ENCODE measurements around the gene MMP20.

Gene MMP20

GRCh38 chr11:102592634-102593581, 32.2 kb downstream of the MMP20 start:
- TF ChIP-seq ZNF621 (tag by site-specific recombination; IDR thresholded peaks at IDR 0.05) (no peak), ZNF623 (tag by site-specific recombination; IDR thresholded peaks at IDR 0.05) (no peak), SCRT1 (tag by site-specific recombination; IDR thresholded peaks at IDR 0.05; ENCODE audit: borderline replicate concordance) (no peak), GLIS2 (tag by site-specific recombination; IDR thresholded peaks at IDR 0.05) (no peak), ZBTB26 (tag by site-specific recombination; optimal IDR thresholded peaks at IDR 0.05) (no peak), BCL6B (tag by site-specific recombination; IDR thresholded peaks at IDR 0.05) (no peak), ZFP37 (tag by site-specific recombination; IDR thresholded peaks at IDR 0.05) (no peak), GLI2 (tag by site-specific recombination; IDR thresholded peaks at IDR 0.05; ENCODE audit: borderline replicate concordance, low read depth) (no peak), AEBP2 (tag by site-specific recombination; IDR thresholded peaks at IDR 0.05; ENCODE audit: borderline replicate concordance) (no peak)
- Histone ChIP-seq H3K9me3 (ENCODE audit: control insufficient read depth, insufficient read depth, low read depth, low read length) (no peaks in the 10 kb centered on the region), H3K4me3 (ENCODE audit: low read depth, low read length) (no peak overlapping the region), H3K36me3 (ENCODE audit: control insufficient read depth in 2 of 2, insufficient read depth in 1 of 2, low read length in 2 of 2) (no peaks in the 10 kb centered on the region), H3K27ac (ENCODE audit: extremely low read depth, low read depth, low read length) (no peak overlapping the region), H3K4me1 (ENCODE audit: control insufficient read depth, insufficient read depth, low read length) (no peaks in the 10 kb centered on the region)
- POLR2A ChIA-PET, result interaction anchor here (0.6 kb wide), 1 partner anchor 635 kb away, joined by 3 read pairs; no protein-coding TSS in a partner anchor
- CTCF ChIA-PET, result interaction anchor here (0.6 to 2.6 kb wide), 9 partner anchors 12 to 304 kb away, joined by 3 to 9 read pairs (median 3); no protein-coding TSS in a partner anchor

- CTCF ChIA-PET, result interaction anchor here (0.6 to 2.6 kb wide), 8 partner anchors 12 to 303 kb away, joined by 3 to 9 read pairs (median 3); no protein-coding TSS in a partner anchor
- Histone ChIP-seq H3K4me3 (ENCODE audit: low read depth, low read length) (no peak overlapping the region), H3K27ac (ENCODE audit: extremely low read depth, low read depth, low read length) (no peak overlapping the region), H3K9me3 (ENCODE audit: control insufficient read depth, insufficient read depth, low read depth, low read length) (no peaks in the 10 kb centered on the region), H3K36me3 (ENCODE audit: control insufficient read depth in 2 of 2, insufficient read depth in 1 of 2, low read length in 2 of 2) (no peaks in the 10 kb centered on the region), H3K4me1 (ENCODE audit: control insufficient read depth, insufficient read depth, low read length) (no peaks in the 10 kb centered on the region)
- TF ChIP-seq ZBTB21 (tag by site-specific recombination; IDR thresholded peaks at IDR 0.05), result no peak
- POLR2A ChIA-PET, result interaction anchor here (0.6 kb wide), 1 partner anchor 634 kb away, joined by 3 read pairs; no protein-coding TSS in a partner anchor
Observed at GRCh38 chr11:102592131-102592530, 33.0 kb downstream of the MMP20 start.

- H3K27ac ChIP-seq (ENCODE audit: extremely low read depth, low read depth, low read length), result no peak overlapping the region
- no peaks in the 10 kb centered on the region for H3K36me3 ChIP-seq (ENCODE audit: control insufficient read depth in 2 of 2, insufficient read depth in 1 of 2, low read length in 2 of 2)
- POLR2A ChIA-PET, result no interaction called here
- CTCF ChIA-PET, result interaction anchor here (0.5 to 2.6 kb wide), 3 partner anchors 14 to 75 kb away, joined by 3 to 9 read pairs (median 5); no protein-coding TSS in a partner anchor
- no peaks in the 10 kb centered on the region for H3K9me3 ChIP-seq (ENCODE audit: control insufficient read depth, insufficient read depth, low read depth, low read length)
- no peak overlapping the region for H3K4me3 ChIP-seq (ENCODE audit: low read depth, low read length)
- H3K4me1 ChIP-seq (ENCODE audit: control insufficient read depth, insufficient read depth, low read length), result no peaks in the 10 kb centered on the region
- TF ChIP-seq ZNF341 (tag by site-specific recombination; IDR thresholded peaks at IDR 0.05; ENCODE audit: low read depth) (no peak), ZFP69B (tag by site-specific recombination; IDR thresholded peaks at IDR 0.05) (no peak), PATZ1 (tag by site-specific recombination; IDR thresholded peaks at IDR 0.05) (no peak), ZBTB1 (tag by site-specific recombination; IDR thresholded peaks at IDR 0.05) (no peak), ZNF596 (tag by site-specific recombination; IDR thresholded peaks at IDR 0.05) (no peak), ELK4 (IDR thresholded peaks at IDR 0.05; ENCODE audit: borderline replicate concordance, low read depth, low read length) (no peak), ATF2 (tag by site-specific recombination; IDR thresholded peaks at IDR 0.05; ENCODE audit: low read depth) (no peak), ZNF366 (tag by site-specific recombination; conservative IDR thresholded peaks at IDR 0.05) (no peak), KLF8 (tag by site-specific recombination; IDR thresholded peaks at IDR 0.05) (no peak)
Observed at GRCh38 chr11:102591160-102591718, 33.9 kb downstream of the MMP20 start.

Measured in HEK293 (cell line).